Fibroblast of mammary gland (primary cell): ENCODE data around the gene CABCOCO1.

Experiments
- DNase-seq: peaks from one replicate; pipeline ENCODE4 v3.0.0-alpha.2; 2010; ENCODE audit warnings: low read depth
- H3K4me3 ChIP-seq: 2 replicates; pipeline ENCODE4 v1.5.1; 2011; ENCODE audit warnings: low read depth, mild to moderate bottlenecking, low read length, moderate library complexity; ENCODE audit not compliant: control insufficient read depth
- CTCF ChIP-seq: conservative IDR thresholded peaks from 2 replicates; pipeline ENCODE4 v1.5.1; 2011; ENCODE audit warnings: low read depth, low read length, inconsistent platforms; ENCODE audit not compliant: control insufficient read depth, insufficient read depth

CABCOCO1 gene

GRCh38 chr10:61662794-61663259, at the start of gene CABCOCO1:
Gene CABCOCO1 (plus strand): TSS chr10:61662929. CDS start chr10:61662973, 44 bp downstream.
- peak; percentile 45 for DNase-seq
- H3K4me3 ChIP-seq, result peak within 1 kb of the TSS; percentile 69
- TF ChIP-seq CTCF, result no peak

GRCh38 chr10:61613665-61614064, 49.1 kb upstream of the CABCOCO1 start:
- no peak for TF ChIP-seq CTCF
- no peak for DNase-seq
- no peak overlapping the region for H3K4me3 ChIP-seq

GRCh38 chr10:61616611-61617010, 46.1 kb upstream of the CABCOCO1 start:
- no peak for TF ChIP-seq CTCF
- H3K4me3 ChIP-seq, result no peak overlapping the region
- no peak for DNase-seq

GRCh38 chr10:61617180-61617579, 45.5 kb upstream of the CABCOCO1 start:
- H3K4me3 ChIP-seq, result no peak overlapping the region
- no peak for TF ChIP-seq CTCF
- no peak for DNase-seq

- TF ChIP-seq CTCF, result no peak
- no peak overlapping the region for H3K4me3 ChIP-seq
- no peak for DNase-seq
These were observed 45.1 kb upstream of the CABCOCO1 start for GRCh38 chr10:61617586-61617985.

GRCh38 chr10:61618388-61618961, 44.3 kb upstream of the CABCOCO1 start:
- no peak for TF ChIP-seq CTCF
- no peak overlapping the region for H3K4me3 ChIP-seq
- DNase-seq, result no peak

- no peak for TF ChIP-seq CTCF
- DNase-seq, result no peak
- no peak overlapping the region for H3K4me3 ChIP-seq
These were observed 42.2 kb upstream of the CABCOCO1 start for GRCh38 chr10:61620506-61620905.
